GM12891 (cell line): ENCODE results near the gene EPB41L1.
"Not testable (repeated sequence)": the region's sequence is repeated elsewhere in the genome, so short reads cannot be mapped to it uniquely, and the experiment has no call there.

Source experiments
- DNase-seq: peaks from one replicate; pipeline ENCODE4 v3.0.0; 2011; ENCODE audit warnings: low spot score; ENCODE audit not compliant: insufficient read length
- FAIRE-seq: peaks from 2 replicates; lab custom pipeline; 2011; peaks lifted over from hg19 to GRCh38; lab: Jason Lieb, UNC
- PAX5 ChIP-seq: IDR thresholded peaks from 2 replicates; pipeline ENCODE4 v1.6.1; 2011; ENCODE audit warnings: low read length, moderate library complexity, mild to moderate bottlenecking; ENCODE audit not compliant: insufficient read depth, severe bottlenecking
- POLR2A ChIP-seq: IDR thresholded peaks from 2 replicates; pipeline ENCODE4 v1.6.1; 2011; ENCODE audit warnings: low read depth, low read length, control low read depth
- POLR2AphosphoS5 ChIP-seq: IDR thresholded peaks from 2 replicates; pipeline ENCODE4 v1.6.1; 2011; ENCODE audit warnings: low read depth, low read length, control low read depth
- POU2F2 ChIP-seq: IDR thresholded peaks from 2 replicates; pipeline ENCODE4 v1.6.1; 2011; ENCODE audit warnings: low read depth, mild to moderate bottlenecking, control low read depth, low read length, moderate library complexity
- SPI1 ChIP-seq: IDR thresholded peaks from 2 replicates; pipeline ENCODE4 v1.6.1; 2011; ENCODE audit warnings: low read depth, low read length, control low read depth
- TAF1 ChIP-seq: IDR thresholded peaks from 2 replicates; pipeline ENCODE4 v1.6.1; 2011; ENCODE audit warnings: low read depth, low read length, control low read depth

EPB41L1 gene

DNA sequence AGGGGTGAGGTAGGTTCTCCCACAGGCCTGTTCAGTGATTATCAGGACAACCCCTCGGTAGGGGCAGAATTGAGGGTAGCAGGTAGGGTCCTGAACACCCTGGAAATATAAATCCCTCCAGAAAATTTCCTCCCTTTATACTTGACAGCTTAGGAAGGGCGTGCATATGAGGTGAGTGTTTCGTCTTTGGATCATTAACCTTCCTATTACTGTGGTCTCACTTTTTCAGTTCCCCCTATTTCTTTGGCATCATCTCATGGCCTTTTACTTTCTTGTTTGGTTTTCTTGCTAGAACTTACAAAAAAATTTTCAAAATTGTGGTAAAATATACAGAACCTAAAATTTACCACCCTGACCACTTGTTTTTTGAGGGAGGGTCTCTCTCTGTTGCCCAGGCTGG, 18.7 kb upstream of the EPB41L1 start:
- TF ChIP-seq POLR2A = no peak
- no peak for TF ChIP-seq POLR2AphosphoS5
- TF ChIP-seq SPI1 = peak; percentile 59
- no peak for TF ChIP-seq TAF1
- no peak for TF ChIP-seq PAX5
- TF ChIP-seq POU2F2 = no peak
- no peak for FAIRE-seq
- DNase-seq = no peak

DNA sequence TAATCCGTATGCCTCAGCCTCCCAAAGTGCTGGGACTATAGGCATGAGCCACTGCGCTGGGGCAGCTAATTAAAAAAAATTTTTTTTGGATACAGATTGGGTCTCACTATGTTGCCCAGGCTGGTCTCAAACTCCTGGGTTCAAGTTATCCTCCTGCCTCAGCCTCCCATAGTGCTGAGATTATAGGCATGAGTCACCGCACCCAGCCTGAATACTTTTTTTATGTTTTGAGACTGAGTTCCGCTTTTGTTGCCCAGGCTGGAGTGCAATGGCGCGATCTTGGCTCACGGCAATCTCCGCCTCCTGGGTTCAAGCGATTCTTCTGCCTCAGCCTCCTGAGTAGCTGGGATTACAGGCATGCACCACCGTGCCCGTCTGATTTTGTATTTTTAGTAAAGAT, 17.2 kb upstream of the EPB41L1 start:
- not testable (repeated sequence) for FAIRE-seq

DNA sequence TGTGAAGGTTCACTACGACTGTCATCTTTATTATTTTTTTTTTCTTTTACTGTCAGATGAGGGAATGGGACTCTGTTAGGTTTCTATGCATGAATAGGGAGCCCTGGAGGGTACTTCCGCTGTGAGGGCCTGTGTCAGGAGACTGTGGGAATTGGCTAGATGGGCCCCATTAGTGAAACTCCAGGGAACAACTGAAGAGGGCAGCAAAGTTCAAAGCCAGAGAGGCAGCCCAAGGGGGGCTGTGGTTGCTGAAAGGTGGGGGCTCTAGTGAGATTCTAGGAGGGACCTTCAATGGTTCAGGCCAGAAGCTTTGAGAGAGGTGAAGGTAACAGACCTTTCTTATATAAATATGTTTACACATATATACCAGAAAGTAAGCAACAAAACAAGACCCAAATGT, 13.2 kb upstream of the EPB41L1 start:
- no peak for DNase-seq

More for the DNA sequence above, 17.2 kb upstream of the EPB41L1 start:
- not testable (repeated sequence) for DNase-seq

DNA sequence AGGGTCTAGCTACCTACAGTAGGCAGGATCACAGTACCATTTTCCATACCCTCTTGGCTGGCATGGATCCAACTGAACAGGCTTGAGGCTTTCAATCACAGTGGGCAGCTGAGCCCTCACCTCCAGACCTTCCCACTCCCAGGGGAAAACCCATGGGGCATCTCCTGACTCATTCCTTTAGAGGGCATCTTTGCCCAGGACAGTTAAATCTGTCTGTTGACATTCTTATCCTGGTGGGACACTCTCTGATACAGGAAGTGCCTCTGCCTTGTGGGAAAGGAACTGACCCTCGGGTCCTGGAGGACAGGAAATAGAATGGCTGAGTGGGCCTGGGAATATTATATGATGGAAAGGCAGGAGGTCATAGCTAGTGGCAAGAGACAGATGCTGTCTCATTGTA, 10.2 kb upstream of the EPB41L1 start:
- DNase-seq = no peak
- TF ChIP-seq POLR2A = no peak
- TF ChIP-seq POU2F2 = no peak
- FAIRE-seq = no peak

More for the DNA sequence above, 13.2 kb upstream of the EPB41L1 start:
- TF ChIP-seq TAF1 = no peak
- FAIRE-seq = no peak

DNA sequence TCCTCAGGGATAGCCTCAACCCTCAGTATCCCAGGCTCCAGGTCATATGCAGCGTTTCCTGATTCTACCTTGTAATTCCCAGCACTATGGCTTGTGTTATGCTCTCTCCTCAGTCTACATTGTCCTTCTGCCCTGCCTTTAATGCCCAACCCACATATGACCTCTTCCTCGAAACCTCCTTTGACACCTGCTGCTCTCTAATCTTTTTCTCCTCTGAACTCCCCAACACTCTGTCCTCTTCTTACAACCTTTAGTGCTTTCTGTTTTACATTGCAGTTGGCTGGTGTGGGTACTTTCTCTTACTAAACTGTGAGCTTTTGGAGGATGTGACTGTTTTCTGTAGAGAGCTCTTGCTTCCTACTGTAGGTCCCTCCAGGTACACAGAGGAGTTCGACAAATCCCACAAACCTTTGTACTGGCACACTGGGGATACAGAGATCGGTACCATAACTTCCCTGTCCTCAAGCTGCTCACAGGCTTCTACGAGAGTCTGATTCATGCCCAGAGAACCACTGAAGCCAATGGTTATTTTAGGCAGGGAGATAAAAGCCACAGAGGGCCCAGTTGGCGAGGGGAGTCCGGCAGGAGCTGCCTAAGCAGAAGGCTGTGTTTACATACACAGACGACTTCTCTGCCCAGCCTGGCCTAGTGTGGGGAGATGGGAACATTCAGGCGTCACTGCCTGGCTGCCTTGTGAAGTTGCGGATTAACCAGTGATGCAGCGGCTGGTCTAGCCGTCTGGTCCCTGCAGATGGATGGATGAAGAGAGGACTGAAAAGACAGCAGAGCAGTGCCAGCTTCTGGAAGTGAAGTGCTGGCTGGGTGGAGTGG, 8.4 kb upstream of the EPB41L1 start:
- no peak for DNase-seq

GRCh38 chr20:36147690-36148089, 6.8 kb upstream of the EPB41L1 start:
- FAIRE-seq (no peak), DNase-seq (no peak)
- TF ChIP-seq POLR2A (no peak), POU2F2 (no peak), SPI1 (no peak), TAF1 (no peak), PAX5 (no peak), POLR2AphosphoS5 (no peak)

More for the DNA sequence above, 8.4 kb upstream of the EPB41L1 start:
- TF ChIP-seq TAF1 = no peak
- TF ChIP-seq PAX5 = no peak
- no peak for TF ChIP-seq SPI1
- no peak for FAIRE-seq

DNA sequence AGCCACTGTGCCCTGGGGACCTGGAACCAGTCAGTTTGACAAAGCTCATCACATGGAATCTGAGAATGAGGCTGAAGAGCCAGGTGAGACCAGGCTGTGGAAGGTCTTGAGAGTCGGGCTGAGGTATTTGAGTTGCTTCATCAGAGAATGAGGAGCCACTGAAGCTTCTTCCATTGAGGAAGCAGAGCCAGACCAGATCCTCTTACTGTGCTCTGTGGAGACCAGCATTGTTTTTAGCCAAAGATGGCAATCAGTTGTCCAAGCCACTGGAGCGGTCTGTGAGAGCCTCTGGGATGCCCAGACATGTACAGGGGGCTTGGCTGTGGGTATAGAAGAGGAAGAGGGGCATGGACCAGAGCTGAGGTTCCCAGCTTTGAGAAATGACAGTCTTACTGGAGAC, 6.1 kb upstream of the EPB41L1 start:
- DNase-seq = no peak
- no peak for FAIRE-seq
- TF ChIP-seq POLR2AphosphoS5 (no peak), SPI1 (no peak), PAX5 (no peak), POLR2A (no peak), POU2F2 (no peak), TAF1 (no peak)

DNA sequence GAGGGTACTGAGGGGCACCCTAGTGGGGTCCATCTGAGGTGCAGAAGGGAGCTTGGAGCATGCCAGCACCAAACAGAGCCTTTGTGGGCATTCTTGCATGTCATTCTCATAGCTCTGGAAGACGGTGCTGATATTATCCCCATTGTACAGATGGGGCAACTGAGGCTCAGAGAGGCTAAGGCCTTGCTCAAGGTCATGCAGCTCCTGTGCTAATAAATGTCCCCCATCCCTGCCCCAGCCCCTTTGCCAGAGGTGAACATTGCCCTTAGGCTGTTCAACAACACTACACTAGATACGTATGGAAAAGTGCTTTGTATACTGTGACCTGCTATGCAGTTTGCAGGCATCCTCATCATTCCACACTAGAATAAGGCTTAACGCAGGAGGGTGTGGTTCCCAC, 5.5 kb upstream of the EPB41L1 start:
- FAIRE-seq (no peak), DNase-seq (no peak)
- no peak for TF ChIP-seq POU2F2
- no peak for TF ChIP-seq TAF1
- no peak for TF ChIP-seq PAX5
- no peak for TF ChIP-seq POLR2A
- TF ChIP-seq POLR2AphosphoS5 = no peak
- no peak for TF ChIP-seq SPI1

DNA sequence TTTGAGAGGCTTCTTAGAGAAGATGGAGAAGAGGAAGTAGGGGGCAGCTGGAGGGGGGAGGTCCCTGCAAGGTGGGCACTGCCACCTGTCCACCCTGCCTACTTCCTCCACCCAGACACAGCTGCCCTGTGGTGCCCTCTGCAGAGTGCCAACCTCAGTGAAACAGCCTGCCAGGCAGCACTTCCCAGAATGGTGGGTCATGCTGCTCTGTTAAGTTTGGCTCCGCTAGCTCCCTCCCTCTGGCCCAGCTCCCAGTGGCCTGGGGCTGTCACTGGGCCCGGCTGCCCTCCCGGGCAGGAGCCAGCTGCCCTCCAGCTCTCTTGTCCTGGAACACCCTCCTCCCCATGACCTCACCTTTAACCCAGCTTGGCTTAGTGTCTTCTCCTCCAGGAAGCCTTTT, 5.1 kb upstream of the EPB41L1 start:
- TF ChIP-seq TAF1 (no peak), POLR2AphosphoS5 (no peak), SPI1 (no peak), POU2F2 (no peak), POLR2A (no peak), PAX5 (no peak)
- FAIRE-seq = no peak
- DNase-seq = no peak

- FAIRE-seq (no peak), DNase-seq (no peak)
- TF ChIP-seq POLR2AphosphoS5 (no peak), POLR2A (no peak), PAX5 (no peak), POU2F2 (no peak), TAF1 (no peak), SPI1 (no peak)
Measured at GRCh38 chr20:36150489-36150846, 4.1 kb upstream of the EPB41L1 start.
